GM19395 (cell line): Measurements from ENCODE around the gene ZNF382.
"Not testable (repeated sequence)": the region's sequence is repeated elsewhere in the genome, so short reads cannot be mapped to it uniquely, and the experiment has no call there.

ENCODE experiments used
- ATAC-seq: cut with Tn5 transposase; IDR thresholded peaks from one replicate; pipeline ENCODE4 v1.9.1; 2021; ENCODE audit warnings: mild to moderate bottlenecking, moderate library complexity; ENCODE audit not compliant: unreplicated experiment

ZNF382 gene

GRCh38 chr19:36605101-36605876, at the start of gene ZNF382:
TSS of gene ZNF382 (plus strand) at chr19:36605313. CDS start at chr19:36609915, 4,602 bp downstream.
- peak; percentile 64 for ATAC-seq

- ATAC-seq, result no peak
Observed at GRCh38 chr19:36564391-36564790, 40.7 kb upstream of the ZNF382 start.

- ATAC-seq, result no peak
Observed at GRCh38 chr19:36572593-36573019, 32.5 kb upstream of the ZNF382 start.

- peak; percentile 92 for ATAC-seq
Observed at GRCh38 chr19:36573020-36573894, 31.9 kb upstream of the ZNF382 start, which contains the start of gene ZNF529. TSS of gene ZNF529 (minus strand) at chr19:36573292. CDS start at chr19:36572346, 946 bp downstream.

- peak; percentile 11 for ATAC-seq
Observed at GRCh38 chr19:36573895-36574720, 31.0 kb upstream of the ZNF382 start.

- ATAC-seq, result no peak
Observed at GRCh38 chr19:36574741-36575140, 30.4 kb upstream of the ZNF382 start.

- no peak for ATAC-seq
Observed at GRCh38 chr19:36577271-36577996, 27.7 kb upstream of the ZNF382 start.

GRCh38 chr19:36579255-36579654, 25.9 kb upstream of the ZNF382 start:
- no peak for ATAC-seq

GRCh38 chr19:36602681-36603080, 2.4 kb upstream of the ZNF382 start:
- ATAC-seq, result not testable (repeated sequence)

GRCh38 chr19:36604656-36605100, 435 bp upstream of the ZNF382 start:
- peak; percentile 84 for ATAC-seq

- ATAC-seq, result no peak
Observed at GRCh38 chr19:36605877-36606478, 865 bp downstream of the ZNF382 start.

GRCh38 chr19:36627057-36627456, 21.9 kb downstream of the ZNF382 start:
- no peak for ATAC-seq

GRCh38 chr19:36635342-36635741, 30.2 kb downstream of the ZNF382 start:
- ATAC-seq, result no peak

- no peak for ATAC-seq
Observed at GRCh38 chr19:36638862-36639510, 33.9 kb downstream of the ZNF382 start.

- ATAC-seq, result no peak
Observed at GRCh38 chr19:36646746-36647145, 41.6 kb downstream of the ZNF382 start.

- ATAC-seq, result no peak
Observed at GRCh38 chr19:36652958-36653357, 47.8 kb downstream of the ZNF382 start.

- no peak for ATAC-seq
Observed at GRCh38 chr19:36665832-36666231, 60.7 kb downstream of the ZNF382 start.

- no peak for ATAC-seq
Observed at GRCh38 chr19:36668646-36669045, 63.5 kb downstream of the ZNF382 start.

- no peak for ATAC-seq
Observed at GRCh38 chr19:36672368-36672767, 67.3 kb downstream of the ZNF382 start.
